Body of pancreas (tissue), 4 donors: ENCODE results near the gene COL18A1.

Source experiments
- CTCF ChIP-seq, 7 experiments: fragments of 450-650 bp in 4 of 7; fragments of 200-600 bp in 3 of 7; sonication (generic) in 3 of 7; IDR thresholded peaks; one replicate each; pipeline ENCODE4 v1.5.1; 2016 to 2019; ENCODE audit warnings: antibody characterized with exemption in 7 of 7
- POLR2A ChIP-seq, 3 donors: fragments of 450-650 bp; IDR thresholded peaks; one replicate each; pipeline ENCODE4 v1.6.1; 2016; ENCODE audit warnings: antibody characterized with exemption in 3 of 3, mild to moderate bottlenecking in 2 of 3

- TF ChIP-seq CTCF (IDR thresholded peaks at IDR 0.05), result no peak
- TF ChIP-seq POLR2A (IDR thresholded peaks at IDR 0.05), result no peak
Observed at GRCh38 chr21:45383111-45383614, 21.8 kb upstream of the COL18A1 start.
